ES-I3 (cell line): ENCODE measurements around the gene PAQR3.

Experiments used
- H3K36me3 ChIP-seq: 2 replicates; pipeline ENCODE4 v1.6.1; 2013; ENCODE audit warnings: mild to moderate bottlenecking, low read length, control low read depth, moderate library complexity; ENCODE audit not compliant: insufficient read depth
- H3K4me1 ChIP-seq: 2 replicates; pipeline ENCODE4 v1.6.1; 2013; ENCODE audit warnings: mild to moderate bottlenecking, control low read depth, low read length; ENCODE audit not compliant: insufficient read depth
- H3K9ac ChIP-seq: 2 replicates; pipeline ENCODE4 v1.6.1; 2013; ENCODE audit warnings: low read depth, mild to moderate bottlenecking, low read length, moderate library complexity
- H3K9me3 ChIP-seq: 2 replicates; pipeline ENCODE4 v1.6.1; 2013; ENCODE audit warnings: mild to moderate bottlenecking, low read length, moderate library complexity; ENCODE audit not compliant: control insufficient read depth, insufficient read depth

Gene PAQR3

GRCh38 chr4:78938868-78939666, at the start of gene PAQR3:
PAQR3 (minus strand) TSS chr4:78939438; CDS start chr4:78939224, 214 bp downstream.
- peak within 1 kb of the TSS; percentile 98 for H3K9ac ChIP-seq
- no peaks in the 10 kb centered on the region; the same call in 1 of the 2 replicates for H3K9me3 ChIP-seq
- peaks cover 18% of the 10 kb centered on the region; the same call in 1 of the 2 replicates for H3K4me1 ChIP-seq
- no peaks in the 10 kb centered on the region for H3K36me3 ChIP-seq

- H3K9me3 ChIP-seq: peaks cover 3% of the 10 kb centered on the region; the same call in 1 of the 2 replicates
- H3K36me3 ChIP-seq: no peaks in the 10 kb centered on the region
- H3K4me1 ChIP-seq: no peaks in the 10 kb centered on the region
- H3K9ac ChIP-seq: no peak overlapping the region
Observed at GRCh38 chr4:78987683-78988082, 48.4 kb upstream of the PAQR3 start.

GRCh38 chr4:78984593-78984992, 45.4 kb upstream of the PAQR3 start:
- no peaks in the 10 kb centered on the region for H3K4me1 ChIP-seq
- H3K36me3 ChIP-seq: no peaks in the 10 kb centered on the region
- no peak overlapping the region for H3K9ac ChIP-seq
- H3K9me3 ChIP-seq: peaks cover 9% of the 10 kb centered on the region

GRCh38 chr4:78975865-78976264, 36.6 kb upstream of the PAQR3 start:
- H3K9ac ChIP-seq: no peak overlapping the region
- H3K9me3 ChIP-seq: no peaks in the 10 kb centered on the region
- no peaks in the 10 kb centered on the region for H3K36me3 ChIP-seq
- no peaks in the 10 kb centered on the region for H3K4me1 ChIP-seq

- Histone ChIP-seq H3K36me3 (no peaks in the 10 kb centered on the region), H3K9me3 (no peaks in the 10 kb centered on the region), H3K4me1 (no peaks in the 10 kb centered on the region), H3K9ac (no peak overlapping the region)
Observed at GRCh38 chr4:78971776-78972175, 32.5 kb upstream of the PAQR3 start.

GRCh38 chr4:78971326-78971725, 32.1 kb upstream of the PAQR3 start:
- Histone ChIP-seq H3K9ac (no peak overlapping the region), H3K36me3 (no peaks in the 10 kb centered on the region), H3K9me3 (no peaks in the 10 kb centered on the region), H3K4me1 (no peaks in the 10 kb centered on the region)

GRCh38 chr4:78962597-78963115, 23.4 kb upstream of the PAQR3 start:
- Histone ChIP-seq H3K36me3 (no peaks in the 10 kb centered on the region; the same call in 1 of the 2 replicates), H3K9ac (no peak overlapping the region), H3K4me1 (no peaks in the 10 kb centered on the region), H3K9me3 (no peaks in the 10 kb centered on the region)

- no peaks in the 10 kb centered on the region for H3K4me1 ChIP-seq
- no peaks in the 10 kb centered on the region; the same call in 1 of the 2 replicates for H3K36me3 ChIP-seq
- H3K9me3 ChIP-seq: no peaks in the 10 kb centered on the region
- H3K9ac ChIP-seq: no peak overlapping the region
Observed at GRCh38 chr4:78960926-78961325, 21.7 kb upstream of the PAQR3 start.

GRCh38 chr4:78956975-78957374, 17.7 kb upstream of the PAQR3 start:
- H3K36me3 ChIP-seq: no peaks in the 10 kb centered on the region
- no peaks in the 10 kb centered on the region for H3K4me1 ChIP-seq
- no peak overlapping the region for H3K9ac ChIP-seq
- H3K9me3 ChIP-seq: no peaks in the 10 kb centered on the region

- H3K9me3 ChIP-seq: no peaks in the 10 kb centered on the region
- no peaks in the 10 kb centered on the region for H3K4me1 ChIP-seq
- no peak overlapping the region for H3K9ac ChIP-seq
- no peaks in the 10 kb centered on the region for H3K36me3 ChIP-seq
Observed at GRCh38 chr4:78953769-78954666, 14.8 kb upstream of the PAQR3 start.

- Histone ChIP-seq H3K4me1 (no peaks in the 10 kb centered on the region), H3K36me3 (no peaks in the 10 kb centered on the region), H3K9ac (no peak overlapping the region), H3K9me3 (no peaks in the 10 kb centered on the region)
Observed at GRCh38 chr4:78953231-78953630, 14.0 kb upstream of the PAQR3 start.

GRCh38 chr4:78951862-78952472, 12.7 kb upstream of the PAQR3 start:
- H3K9ac ChIP-seq: no peak overlapping the region

GRCh38 chr4:78949735-78950134, 10.5 kb upstream of the PAQR3 start:
- Histone ChIP-seq H3K9me3 (no peaks in the 10 kb centered on the region), H3K9ac (no peak overlapping the region), H3K4me1 (no peaks in the 10 kb centered on the region), H3K36me3 (no peaks in the 10 kb centered on the region)

More at GRCh38 chr4:78951862-78952472, 12.7 kb upstream of the PAQR3 start:
- no peaks in the 10 kb centered on the region for H3K4me1 ChIP-seq
- H3K9me3 ChIP-seq: no peaks in the 10 kb centered on the region
- H3K36me3 ChIP-seq: no peaks in the 10 kb centered on the region

- H3K36me3 ChIP-seq: no peaks in the 10 kb centered on the region
- H3K4me1 ChIP-seq: no peaks in the 10 kb centered on the region
- H3K9ac ChIP-seq: no peak overlapping the region
- no peaks in the 10 kb centered on the region; the same call in 1 of the 2 replicates for H3K9me3 ChIP-seq
Observed at GRCh38 chr4:78945651-78946179, 6.5 kb upstream of the PAQR3 start.
